ENCODE results near the gene MROH7.

DNA sequence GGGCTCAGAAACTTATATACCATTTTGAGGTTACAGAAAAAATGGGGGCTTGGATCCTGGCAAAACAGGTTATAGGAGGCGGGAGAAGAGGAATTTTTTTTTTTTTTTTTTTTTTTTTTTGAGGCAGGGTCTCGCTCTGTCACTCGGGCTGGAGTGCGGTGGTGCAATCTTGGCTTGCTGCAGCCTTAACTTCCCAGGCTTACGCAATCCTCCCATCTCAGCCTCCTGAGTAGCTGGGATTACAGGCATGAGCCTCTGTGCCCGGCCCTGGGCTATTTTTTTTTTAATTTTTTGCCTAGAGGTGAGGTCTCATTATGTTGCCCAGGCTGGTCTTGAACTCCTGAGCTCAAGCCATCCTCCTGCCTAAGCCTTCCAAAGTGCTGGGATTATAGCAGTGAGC lies 24.7 kb downstream of the MROH7 start:
- TF ChIP-seq, protein P1, sequence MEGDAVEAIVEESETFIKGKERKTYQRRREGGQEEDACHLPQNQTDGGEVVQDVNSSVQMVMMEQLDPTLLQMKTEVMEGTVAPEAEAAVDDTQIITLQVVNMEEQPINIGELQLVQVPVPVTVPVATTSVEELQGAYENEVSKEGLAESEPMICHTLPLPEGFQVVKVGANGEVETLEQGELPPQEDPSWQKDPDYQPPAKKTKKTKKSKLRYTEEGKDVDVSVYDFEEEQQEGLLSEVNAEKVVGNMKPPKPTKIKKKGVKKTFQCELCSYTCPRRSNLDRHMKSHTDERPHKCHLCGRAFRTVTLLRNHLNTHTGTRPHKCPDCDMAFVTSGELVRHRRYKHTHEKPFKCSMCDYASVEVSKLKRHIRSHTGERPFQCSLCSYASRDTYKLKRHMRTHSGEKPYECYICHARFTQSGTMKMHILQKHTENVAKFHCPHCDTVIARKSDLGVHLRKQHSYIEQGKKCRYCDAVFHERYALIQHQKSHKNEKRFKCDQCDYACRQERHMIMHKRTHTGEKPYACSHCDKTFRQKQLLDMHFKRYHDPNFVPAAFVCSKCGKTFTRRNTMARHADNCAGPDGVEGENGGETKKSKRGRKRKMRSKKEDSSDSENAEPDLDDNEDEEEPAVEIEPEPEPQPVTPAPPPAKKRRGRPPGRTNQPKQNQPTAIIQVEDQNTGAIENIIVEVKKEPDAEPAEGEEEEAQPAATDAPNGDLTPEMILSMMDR (IDR thresholded peaks at IDR 0.05), result no peak
- no peak for TF ChIP-seq POLR2A (IDR thresholded peaks at IDR 0.05)
- no peak for TF ChIP-seq POLR2AphosphoS5 (IDR thresholded peaks at IDR 0.05)
